ENCODE measurements around the gene GLTPD2. TPM values are rescaled to one million over a fixed set of nuclear protein-coding genes. Genes with fewer than 3 reads are reported as not detected.

The GLTPD2 gene
- total and polyA plus RNA-seq, 4 donors, result 0.34 to 0.41 TPM; not detected in 2

DNA sequence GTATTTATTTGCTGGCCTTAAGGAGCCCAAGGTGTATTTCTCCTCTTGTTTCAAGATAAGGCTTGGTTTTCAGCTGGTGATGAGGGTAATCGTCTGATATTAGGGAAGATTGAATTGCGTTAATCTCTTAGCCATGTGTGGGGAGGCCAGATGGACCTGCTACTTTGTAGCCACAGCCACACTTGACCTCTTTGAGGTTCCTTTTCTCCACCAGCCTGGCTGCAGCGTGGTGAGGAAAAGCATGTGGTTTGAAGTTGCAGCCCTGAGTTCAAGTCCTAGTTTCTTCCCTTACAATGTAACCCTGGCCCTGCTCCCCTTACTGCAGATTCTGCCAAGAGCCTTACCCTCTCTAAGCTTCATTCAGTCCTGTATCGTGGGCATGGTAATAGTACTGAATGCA, 47.5 kb downstream of the GLTPD2 start:
- no peak overlapping the region for H3K9ac ChIP-seq (ENCODE audit: insufficient read depth in 1 of 2, low read length in 2 of 2)
- DNase-seq (no peak), ATAC-seq (ENCODE audit: insufficient read depth, low FRiP score) (no peak)
- WGBS, 2 donors, result 58 to 72% methylated on average over 4 of the region's 4 CpGs
- H3K36me3 ChIP-seq (ENCODE audit: control insufficient read depth in 4 of 4, insufficient read depth in 4 of 4, low read length in 4 of 4), result no peaks in the 10 kb centered on the region
- no peaks in the 10 kb centered on the region for H3K27me3 ChIP-seq (ENCODE audit: control insufficient read depth in 3 of 3, insufficient read depth in 3 of 3, low read length in 2 of 3)
- TF ChIP-seq, protein P1, sequence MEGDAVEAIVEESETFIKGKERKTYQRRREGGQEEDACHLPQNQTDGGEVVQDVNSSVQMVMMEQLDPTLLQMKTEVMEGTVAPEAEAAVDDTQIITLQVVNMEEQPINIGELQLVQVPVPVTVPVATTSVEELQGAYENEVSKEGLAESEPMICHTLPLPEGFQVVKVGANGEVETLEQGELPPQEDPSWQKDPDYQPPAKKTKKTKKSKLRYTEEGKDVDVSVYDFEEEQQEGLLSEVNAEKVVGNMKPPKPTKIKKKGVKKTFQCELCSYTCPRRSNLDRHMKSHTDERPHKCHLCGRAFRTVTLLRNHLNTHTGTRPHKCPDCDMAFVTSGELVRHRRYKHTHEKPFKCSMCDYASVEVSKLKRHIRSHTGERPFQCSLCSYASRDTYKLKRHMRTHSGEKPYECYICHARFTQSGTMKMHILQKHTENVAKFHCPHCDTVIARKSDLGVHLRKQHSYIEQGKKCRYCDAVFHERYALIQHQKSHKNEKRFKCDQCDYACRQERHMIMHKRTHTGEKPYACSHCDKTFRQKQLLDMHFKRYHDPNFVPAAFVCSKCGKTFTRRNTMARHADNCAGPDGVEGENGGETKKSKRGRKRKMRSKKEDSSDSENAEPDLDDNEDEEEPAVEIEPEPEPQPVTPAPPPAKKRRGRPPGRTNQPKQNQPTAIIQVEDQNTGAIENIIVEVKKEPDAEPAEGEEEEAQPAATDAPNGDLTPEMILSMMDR (IDR thresholded peaks at IDR 0.05; ENCODE audit: control extremely low read depth, extremely low read depth), result no peak
- no peaks in the 10 kb centered on the region for H3K9me3 ChIP-seq (ENCODE audit: control insufficient read depth in 4 of 4, insufficient read depth in 3 of 4, low read length in 3 of 4)
- H3K4me1 ChIP-seq (ENCODE audit: control insufficient read depth in 5 of 5, insufficient read depth in 5 of 5, low read length in 5 of 5), result peaks cover 15 to 42% (median 20%) of the 10 kb centered on the region in 5 donors
- peak overlapping the region in 1 of 2 donors; percentile 62 for H3K27ac ChIP-seq (ENCODE audit: low read depth in 1 of 2, low read length in 1 of 2)
- no peak overlapping the region for H3K4me3 ChIP-seq

DNA sequence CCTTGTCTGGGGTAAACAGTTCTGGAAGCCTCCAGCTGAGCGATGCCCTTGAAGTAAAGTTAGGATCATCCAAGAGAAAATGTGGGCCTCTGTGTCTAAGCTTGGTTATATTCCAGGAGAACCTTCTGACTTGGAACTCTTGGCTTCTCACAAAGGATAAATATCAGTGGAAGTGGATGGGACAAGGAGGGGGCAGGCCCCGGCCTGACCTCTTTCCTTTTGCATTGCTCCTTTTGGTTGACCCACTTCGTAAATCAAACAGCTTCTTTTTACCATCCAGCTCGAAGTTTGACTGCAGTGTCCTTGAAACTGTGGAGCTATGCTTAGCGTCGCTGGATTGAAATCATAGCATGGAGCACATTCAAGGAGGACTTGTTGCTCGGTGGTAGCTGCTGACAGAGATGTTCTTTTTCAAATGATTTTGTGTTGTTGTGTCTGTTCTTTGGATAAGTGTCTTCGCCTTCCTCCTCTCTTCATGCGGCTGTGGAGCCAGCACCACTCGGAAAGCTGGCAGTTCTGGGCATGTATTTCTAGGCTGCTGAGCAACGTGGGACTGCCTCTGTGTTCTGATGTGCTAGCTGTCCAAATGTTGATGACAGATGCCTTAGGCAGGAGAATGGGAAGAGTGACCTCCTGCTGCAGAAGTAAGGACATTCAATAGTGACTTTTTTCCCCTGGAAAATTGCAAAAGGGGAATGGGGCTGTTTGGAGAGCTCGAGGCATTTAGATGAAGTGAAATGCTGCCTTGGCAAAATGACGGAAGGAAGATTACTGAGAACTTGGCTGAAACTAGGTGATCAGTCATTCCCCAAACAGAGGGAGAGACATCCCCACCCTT, 48.9 kb downstream of the GLTPD2 start:
- Histone ChIP-seq H3K27me3 (ENCODE audit: control insufficient read depth in 3 of 3, insufficient read depth in 3 of 3, low read length in 2 of 3) (no peaks in the 10 kb centered on the region), H3K9ac (ENCODE audit: insufficient read depth in 1 of 2, low read length in 2 of 2) (peak overlapping the region in 1 of 2 donors; percentile 14), H3K4me3 (no peak overlapping the region), H3K36me3 (ENCODE audit: control insufficient read depth in 4 of 4, insufficient read depth in 4 of 4, low read length in 4 of 4) (no peaks in the 10 kb centered on the region), H3K4me1 (ENCODE audit: control insufficient read depth in 5 of 5, insufficient read depth in 5 of 5, low read length in 5 of 5) (peaks cover 15 to 42% (median 21%) of the 10 kb centered on the region in 5 donors), H3K27ac (ENCODE audit: low read depth in 1 of 2, low read length in 1 of 2) (peak overlapping the region; percentile 42 to 47), H3K9me3 (ENCODE audit: control insufficient read depth in 4 of 4, insufficient read depth in 3 of 4, low read length in 3 of 4) (no peaks in the 10 kb centered on the region)
- ATAC-seq (ENCODE audit: insufficient read depth, low FRiP score), result no peak
- TF ChIP-seq, protein P1 (IDR thresholded peaks at IDR 0.05; ENCODE audit: control extremely low read depth, extremely low read depth), result no peak
- peak; percentile 17 to 76 (median 71) for DNase-seq
- 56 to 79% methylated on average over 13 of the region's 13 CpGs for WGBS, 2 donors

DNA sequence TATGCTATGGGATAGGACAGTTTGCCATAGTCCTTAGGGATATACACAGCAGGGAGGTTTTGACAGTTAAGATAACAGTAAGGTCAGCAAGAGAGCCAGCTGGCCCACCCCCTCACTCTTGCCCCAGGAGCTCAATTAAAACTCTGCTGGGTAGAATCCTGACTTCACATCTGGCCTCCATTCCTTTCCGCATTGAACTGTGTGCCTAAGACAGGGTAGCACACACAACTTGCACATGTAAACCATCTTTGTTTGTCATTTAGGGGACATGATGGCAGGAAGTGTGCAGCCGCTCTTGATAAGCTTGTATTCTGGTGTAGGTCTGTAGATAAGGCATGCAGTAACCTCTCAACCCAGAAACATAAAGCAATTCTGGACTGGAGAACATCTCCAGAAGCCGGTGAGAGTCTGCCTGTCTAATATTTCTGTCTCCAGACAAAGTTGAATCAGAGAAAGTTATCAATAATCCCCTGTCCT, 49.6 kb downstream of the GLTPD2 start:
- DNase-seq (no peak), ATAC-seq (ENCODE audit: insufficient read depth, low FRiP score) (no peak)
- TF ChIP-seq, protein P1 (IDR thresholded peaks at IDR 0.05; ENCODE audit: control extremely low read depth, extremely low read depth), result no peak
- Histone ChIP-seq H3K4me1 (ENCODE audit: control insufficient read depth in 5 of 5, insufficient read depth in 5 of 5, low read length in 5 of 5) (peaks cover 15 to 42% (median 23%) of the 10 kb centered on the region in 5 donors), H3K27ac (ENCODE audit: low read depth in 1 of 2, low read length in 1 of 2) (peak overlapping the region in 1 of 2 donors; percentile 39), H3K9me3 (ENCODE audit: control insufficient read depth in 4 of 4, insufficient read depth in 3 of 4, low read length in 3 of 4) (no peaks in the 10 kb centered on the region), H3K9ac (ENCODE audit: insufficient read depth in 1 of 2, low read length in 2 of 2) (peak overlapping the region in 1 of 2 donors; percentile 14), H3K4me3 (no peak overlapping the region), H3K27me3 (ENCODE audit: control insufficient read depth in 3 of 3, insufficient read depth in 3 of 3, low read length in 2 of 3) (no peaks in the 10 kb centered on the region), H3K36me3 (ENCODE audit: control insufficient read depth in 4 of 4, insufficient read depth in 4 of 4, low read length in 4 of 4) (no peaks in the 10 kb centered on the region)
- 72 to 81% methylated on average over 3 of the region's 3 CpGs for WGBS, 2 donors
